C4-2B (cell line): Measurements from ENCODE around the gene HOXA13.

ENCODE experiments used
- H3K27ac ChIP-seq: fragments of 450-650 bp; 2 replicates; pipeline ENCODE4 v1.5.1; 2017
- CTCF ChIP-seq: fragments of 450-650 bp; conservative IDR thresholded peaks from 2 replicates; pipeline ENCODE4 v1.5.1; 2017; ENCODE audit warnings: mild to moderate bottlenecking
- ZFX ChIP-seq: fragments of 450-650 bp; IDR thresholded peaks from 2 replicates; pipeline ENCODE4 v1.6.1; 2017

Gene HOXA13

GRCh38 chr7:27240015-27240731, 40.3 kb upstream of the HOXA13 start:
- TF ChIP-seq ZFX (no peak), CTCF (no peak)
- H3K27ac ChIP-seq: no peak overlapping the region

GRCh38 chr7:27239387-27240014, 39.6 kb upstream of the HOXA13 start:
- TF ChIP-seq ZFX (no peak), CTCF (no peak)
- H3K27ac ChIP-seq: no peak overlapping the region

GRCh38 chr7:27238979-27239386, 39.1 kb upstream of the HOXA13 start:
- TF ChIP-seq ZFX (no peak), CTCF (no peak)
- no peak overlapping the region for H3K27ac ChIP-seq

- TF ChIP-seq ZFX (no peak), CTCF (no peak)
- H3K27ac ChIP-seq: no peak overlapping the region
These were observed 37.9 kb upstream of the HOXA13 start for GRCh38 chr7:27237735-27238334.

GRCh38 chr7:27235387-27236311, 35.8 kb upstream of the HOXA13 start:
- TF ChIP-seq ZFX: no peak
- TF ChIP-seq CTCF: peak; percentile 82
- peak overlapping the region; percentile 70 for H3K27ac ChIP-seq

- H3K27ac ChIP-seq: no peak overlapping the region
- TF ChIP-seq ZFX (no peak), CTCF (no peak)
These were observed 29.6 kb upstream of the HOXA13 start for GRCh38 chr7:27229448-27229847.
